Stimulated activated CD4-positive, alpha-beta T cell treated with anti-CD3 and anti-CD28 coated beads, Interleukin-4, amount 100 ng/mL, for 48 hours (primary cell): Measurements from ENCODE around the gene PTPRCAP.
A peak's percentile ranks its signal among the peaks of the same experiment; 100 is the strongest.

Experiments
- DNase-seq, 2 donors: peaks; one replicate each; pipeline ENCODE4 v3.0.0-alpha.2; 2020; ENCODE audit warnings: low read depth in 2 of 2

Gene PTPRCAP

GRCh38 chr11:67441098-67441563 is 3.6 kb upstream of the PTPRCAP start:
- DNase-seq, result no peak

DNA sequence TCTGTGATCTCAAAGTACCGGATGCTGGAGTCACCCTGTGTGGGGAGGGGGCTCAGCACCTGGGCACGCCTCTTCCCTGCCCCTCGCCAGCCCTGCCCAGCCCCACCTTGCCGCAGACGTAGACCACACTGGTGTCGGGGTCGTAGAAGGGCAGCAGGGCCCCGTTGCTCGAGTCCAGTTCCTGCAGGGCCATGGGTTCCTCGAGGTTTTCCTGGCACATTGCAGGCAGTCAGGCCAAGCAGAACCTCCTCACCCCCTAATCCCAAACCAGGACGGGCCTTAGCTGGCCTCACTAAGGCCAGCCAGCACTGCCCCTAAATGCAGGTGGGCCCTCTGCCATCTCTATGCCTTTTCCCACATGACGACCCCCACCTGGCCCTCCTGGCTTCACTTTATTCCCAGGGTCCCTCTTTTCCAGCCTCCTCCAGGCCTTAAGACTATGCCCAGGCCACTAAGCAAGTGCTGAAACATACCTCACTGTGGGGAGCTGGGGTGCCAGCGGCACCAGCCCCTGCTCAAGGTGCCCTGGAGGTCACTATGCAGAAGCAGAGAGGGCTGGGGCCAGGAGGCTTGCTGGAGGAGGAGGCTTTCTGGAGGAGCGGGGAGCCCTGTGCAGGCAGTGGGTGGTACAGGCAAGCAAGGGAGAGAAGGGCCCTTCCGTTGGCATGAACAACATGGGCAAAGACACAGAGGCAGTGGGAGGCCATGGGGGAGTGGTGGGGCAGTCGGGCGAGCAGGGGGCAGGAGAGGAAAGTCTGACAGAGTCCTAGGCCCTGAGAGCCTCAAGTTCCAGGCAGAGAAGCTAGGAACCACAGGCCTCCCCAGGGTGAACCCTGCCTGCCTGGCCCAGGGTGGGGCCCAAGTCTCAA is 3.0 kb upstream of the PTPRCAP start:
- no peak for DNase-seq

DNA sequence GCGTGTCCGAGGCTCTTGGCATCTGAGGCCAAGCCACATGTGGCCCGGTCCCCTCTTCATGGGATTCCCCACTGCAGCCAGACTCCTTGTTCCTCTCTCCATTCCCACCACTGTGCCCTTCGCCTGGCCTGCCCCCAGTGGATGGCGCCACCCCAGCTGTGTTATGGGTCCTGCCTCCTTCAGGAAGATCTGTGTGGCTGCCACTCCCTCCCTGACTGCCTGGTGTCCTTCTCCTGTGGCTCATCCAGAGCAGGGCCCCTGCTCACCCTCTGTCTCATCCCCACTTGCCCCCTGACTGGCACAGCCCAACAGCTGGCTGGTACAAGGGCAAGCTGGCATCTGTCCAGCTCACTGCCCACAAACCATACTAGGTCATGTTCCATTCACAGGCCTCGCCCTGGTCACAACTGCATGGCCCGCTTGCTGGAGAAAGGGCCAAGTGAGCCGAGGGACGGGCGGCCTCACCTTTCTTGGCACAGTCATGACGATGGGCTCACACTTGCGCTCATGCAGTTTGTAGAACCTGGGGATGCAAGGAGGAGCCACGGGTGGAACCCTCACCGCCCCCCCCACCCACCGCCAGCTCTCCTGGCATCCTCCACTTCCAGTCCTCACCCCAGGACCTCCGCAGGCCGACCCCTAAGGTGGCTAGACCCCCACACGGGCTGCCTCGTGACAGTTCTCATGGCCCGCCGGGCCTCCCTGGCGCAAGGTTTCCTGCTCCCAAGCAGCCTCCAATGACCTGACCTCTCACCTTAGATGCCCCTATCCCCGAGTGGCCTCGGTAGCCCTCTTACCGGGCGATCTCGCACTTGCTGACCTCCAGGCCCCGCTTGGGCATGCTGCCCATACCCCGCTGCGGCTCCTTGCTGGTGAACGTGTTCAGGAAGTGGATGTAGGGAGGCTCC is 2.1 kb upstream of the PTPRCAP start:
- DNase-seq, result no peak

DNA sequence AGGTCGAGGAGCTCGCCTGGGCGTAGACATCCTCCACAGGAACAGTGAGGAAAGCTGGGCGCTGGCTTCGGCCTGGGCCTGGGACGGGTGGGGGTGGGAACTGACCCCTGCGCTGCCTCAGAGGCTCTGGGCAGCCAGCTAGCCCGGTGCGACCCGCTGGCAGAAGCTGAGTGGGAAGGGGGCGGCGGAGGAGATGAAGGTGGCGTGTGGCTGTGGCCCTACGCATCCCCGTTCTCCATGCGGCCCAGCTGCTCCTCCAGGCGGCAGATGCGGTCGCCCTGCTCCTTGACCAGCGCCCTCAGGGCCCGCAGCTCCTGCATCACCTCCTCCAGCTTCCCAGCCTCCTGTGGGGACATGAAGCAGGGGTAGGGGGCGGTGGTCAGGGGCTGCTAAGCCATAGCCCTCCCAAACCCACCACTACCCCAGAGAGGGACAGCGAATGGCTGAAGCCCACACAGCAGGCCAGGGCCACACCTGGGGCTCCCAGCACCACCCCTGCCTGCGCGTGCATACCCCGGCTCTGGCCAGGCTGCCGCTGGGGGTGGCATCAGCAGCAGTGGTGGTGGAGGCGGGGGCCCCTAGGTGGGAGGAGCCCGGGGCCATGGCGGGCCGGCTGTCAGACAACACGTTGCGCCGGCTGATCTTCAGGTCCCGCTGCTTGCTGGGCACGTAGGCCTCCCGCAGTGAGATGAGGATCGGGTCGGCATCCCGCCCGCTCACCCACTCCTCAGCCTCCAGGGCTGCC is 848 bp upstream of the PTPRCAP start:
- peak; percentile 77 to 78 for DNase-seq

GRCh38 chr11:67437809-67438157 is 301 bp upstream of the PTPRCAP start:
- DNase-seq, result no peak

GRCh38 chr11:67436459-67437081 is 912 bp downstream of the PTPRCAP start:
- DNase-seq, result peak; percentile 74 to 75

- DNase-seq, result no peak
These were observed 1.6 kb downstream of the PTPRCAP start for GRCh38 chr11:67435727-67436458.

DNA sequence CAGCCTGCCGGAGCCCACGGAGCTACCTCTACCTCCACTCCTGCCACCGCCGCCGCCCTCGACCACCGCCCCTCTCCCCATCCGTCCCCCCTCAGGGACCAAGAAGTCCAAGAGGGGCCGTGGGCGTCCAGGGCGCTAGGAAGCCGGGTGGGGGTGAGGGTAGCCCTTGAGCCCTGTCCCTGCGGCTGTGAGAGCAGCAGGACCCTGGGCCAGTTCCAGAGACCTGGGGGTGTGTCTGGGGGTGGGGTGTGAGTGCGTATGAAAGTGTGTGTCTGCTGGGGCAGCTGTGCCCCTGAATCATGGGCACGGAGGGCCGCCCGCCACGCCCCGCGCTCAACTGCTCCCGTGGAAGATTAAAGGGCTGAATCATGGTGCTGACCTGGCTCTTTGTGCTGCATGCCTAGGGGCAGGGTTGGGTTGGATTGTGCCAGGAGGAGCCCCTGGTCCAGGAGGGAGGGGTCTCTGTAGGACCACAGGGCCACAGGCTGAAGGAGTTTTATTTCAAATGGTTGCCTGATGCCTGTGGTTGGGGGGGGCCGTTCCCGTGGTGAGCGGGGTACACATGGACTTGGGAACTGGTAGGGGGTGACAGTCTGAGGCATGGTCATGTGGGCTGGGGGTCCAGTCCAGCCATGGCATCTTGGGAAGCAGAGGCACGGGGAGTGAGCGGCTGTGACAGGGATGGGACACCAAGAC is 2.3 kb downstream of the PTPRCAP start:
- no peak for DNase-seq

GRCh38 chr11:67434395-67434881 is 3.0 kb downstream of the PTPRCAP start:
- DNase-seq, result no peak

DNA sequence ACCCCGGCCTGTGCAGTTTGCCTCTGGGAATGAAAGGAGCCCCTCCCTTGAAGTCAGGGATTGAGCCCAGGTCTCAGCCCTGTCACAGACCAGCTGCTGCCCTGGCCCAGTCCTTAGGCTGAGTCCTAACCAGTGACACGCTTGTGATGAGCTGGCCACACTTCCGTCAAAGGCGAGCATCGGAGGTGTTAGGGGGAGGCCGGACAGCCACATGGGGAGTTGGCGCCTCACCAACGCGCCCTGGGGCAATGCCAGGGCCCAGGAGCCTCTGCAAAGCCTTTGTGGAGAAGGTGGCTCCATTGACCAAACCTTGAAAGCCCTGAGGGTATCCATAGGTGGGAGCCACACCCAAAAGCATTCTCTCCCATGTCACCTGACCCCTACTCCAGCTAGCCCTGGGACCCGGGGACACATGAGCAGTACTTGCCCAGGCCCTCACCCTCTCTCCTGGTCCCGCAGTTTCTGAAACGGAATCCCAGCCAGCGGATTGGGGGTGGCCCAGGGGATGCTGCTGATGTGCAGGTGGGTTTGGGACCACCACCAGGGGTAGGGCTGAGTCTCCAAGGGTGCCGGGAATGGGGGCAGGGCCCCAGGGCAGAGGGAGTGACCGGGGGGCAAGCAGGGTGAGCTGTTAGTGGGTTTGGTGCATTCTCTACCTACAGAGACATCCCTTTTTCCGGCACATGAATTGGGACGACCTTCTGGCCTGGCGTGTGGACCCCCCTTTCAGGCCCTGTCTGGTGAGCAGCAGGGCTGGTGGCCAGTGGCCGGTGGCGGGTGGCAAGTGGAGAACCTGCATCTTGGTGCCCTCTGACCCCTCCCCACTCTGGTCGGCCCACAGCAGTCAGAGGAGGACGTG is 3.7 kb downstream of the PTPRCAP start:
- DNase-seq, result no peak

- no peak for DNase-seq
These were observed 4.7 kb downstream of the PTPRCAP start for GRCh38 chr11:67432655-67433349.

DNA sequence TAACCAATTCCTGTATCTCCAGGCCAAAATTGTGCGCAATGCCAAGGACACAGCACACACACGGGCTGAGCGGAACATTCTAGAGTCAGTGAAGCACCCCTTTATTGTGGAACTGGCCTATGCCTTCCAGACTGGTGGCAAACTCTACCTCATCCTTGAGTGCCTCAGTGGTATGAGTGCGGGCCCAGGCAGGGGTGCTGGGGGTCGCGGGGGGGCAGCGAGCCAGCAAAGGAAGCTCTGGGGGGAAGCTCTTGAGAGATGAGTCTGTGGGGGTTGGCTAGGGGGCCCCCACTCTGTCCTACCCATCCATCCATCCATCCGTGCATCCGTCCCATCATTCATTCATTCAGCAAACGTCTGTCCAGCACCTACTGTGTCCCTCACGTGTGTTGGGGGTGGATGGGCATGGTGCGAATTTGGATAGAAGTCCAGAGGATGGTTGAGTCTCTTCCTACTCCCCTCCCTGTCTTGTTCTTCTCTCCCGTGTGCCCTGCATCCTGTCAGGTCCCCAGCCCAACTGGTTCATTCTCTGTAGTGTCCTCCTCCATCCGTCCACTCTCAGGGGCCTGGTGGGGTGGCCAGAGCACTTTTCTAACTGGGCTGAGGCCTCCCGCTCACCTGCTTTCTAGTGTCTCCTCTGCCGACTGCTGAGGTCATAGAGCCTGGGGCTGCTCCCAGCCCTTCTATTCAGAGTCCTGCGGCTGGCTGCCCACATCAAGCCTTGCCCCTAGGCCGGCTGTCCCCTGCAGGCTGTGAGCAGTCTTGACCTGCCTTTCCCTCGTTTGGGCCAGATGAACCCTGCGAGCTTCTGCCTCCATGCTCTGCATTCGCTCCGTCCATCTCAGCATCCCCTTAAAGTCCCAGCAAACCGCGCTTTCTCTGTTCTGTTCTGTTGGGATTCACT is 5.9 kb downstream of the PTPRCAP start:
- DNase-seq, result no peak

- DNase-seq, result no peak
These were observed 7.8 kb downstream of the PTPRCAP start for GRCh38 chr11:67429722-67430121.

DNA sequence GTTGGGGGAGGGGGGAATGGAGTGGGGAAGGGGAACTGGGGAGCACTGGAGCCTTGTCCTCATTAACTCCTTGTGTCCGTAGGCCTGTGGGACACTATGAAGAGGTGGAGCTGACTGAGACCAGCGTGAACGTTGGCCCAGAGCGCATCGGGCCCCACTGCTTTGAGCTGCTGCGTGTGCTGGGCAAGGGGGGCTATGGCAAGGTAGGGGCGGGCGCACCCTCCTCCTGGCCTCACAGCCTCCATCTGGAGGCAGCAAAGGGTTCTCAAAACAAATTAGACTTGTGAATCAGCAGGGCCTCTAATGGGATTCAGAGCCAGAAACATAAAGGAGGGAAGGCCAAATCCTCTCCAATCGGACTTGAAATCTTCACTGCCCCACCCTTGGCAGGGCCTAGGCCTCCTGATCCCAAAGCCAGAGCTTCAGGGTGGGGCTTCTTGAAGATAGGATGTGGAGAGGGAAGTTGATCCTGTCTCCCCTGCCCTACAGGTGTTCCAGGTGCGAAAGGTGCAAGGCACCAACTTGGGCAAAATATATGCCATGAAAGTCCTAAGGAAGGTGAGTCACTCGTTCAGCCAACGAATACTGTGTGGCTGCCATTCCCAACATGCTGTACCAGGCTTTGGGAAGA is 8.3 kb downstream of the PTPRCAP start:
- no peak for DNase-seq

DNA sequence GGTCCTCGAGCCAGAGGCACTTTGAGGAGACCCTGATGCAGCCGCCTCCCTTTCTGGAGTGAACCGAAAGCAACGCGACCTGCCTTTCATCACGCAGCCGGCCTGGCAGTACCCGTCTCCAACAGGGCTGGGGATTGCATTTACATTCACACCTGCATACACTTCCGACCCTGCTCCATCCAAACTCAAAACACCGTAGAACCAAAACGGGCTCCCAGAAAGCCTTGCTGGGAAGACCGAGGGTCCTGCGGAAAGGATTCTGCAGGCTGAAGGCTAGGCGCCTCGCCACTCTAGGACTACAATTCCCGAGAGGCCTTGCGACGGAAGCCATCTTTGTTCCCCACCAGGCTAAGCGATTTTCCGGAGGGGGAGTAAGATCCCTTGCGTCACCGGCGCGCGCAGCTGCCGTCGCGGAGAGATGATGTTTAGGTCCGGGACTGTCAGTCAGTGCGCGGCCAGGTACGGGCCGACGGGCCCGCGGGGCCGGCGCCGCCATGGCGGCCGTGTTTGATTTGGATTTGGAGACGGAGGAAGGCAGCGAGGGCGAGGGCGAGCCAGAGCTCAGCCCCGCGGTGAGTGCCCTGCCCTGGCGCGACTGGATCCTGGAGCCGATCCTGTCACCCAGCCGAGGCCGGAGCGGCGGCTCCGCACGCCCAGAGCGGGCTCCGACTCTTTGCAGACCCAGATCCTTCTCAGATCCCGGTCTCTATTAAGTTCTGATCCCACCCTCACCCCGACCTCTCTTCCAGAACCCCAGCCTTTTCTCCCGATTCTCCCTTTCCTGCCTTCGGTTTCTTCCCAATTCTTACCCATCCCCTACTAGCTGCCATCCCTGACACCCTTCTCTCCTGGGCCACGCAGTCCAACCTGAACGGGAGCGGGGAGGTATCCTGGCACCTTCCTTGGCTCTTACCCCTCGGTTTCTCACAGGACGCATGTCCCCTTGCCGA is 9.2 kb downstream of the PTPRCAP start, which contains the start of gene RPS6KB2:
TSS of gene RPS6KB2 (plus strand) at position 443 of the 950 bp plus-strand sequence. CDS start at position 495, 52 bp downstream.
- DNase-seq, result peak; percentile 99 to 100
